Inflammatory macrophage treated with lipopolysaccharide for 4 hours (primary cell): ENCODE data around the gene KLHDC1.

Source experiments
- DNase-seq: peaks from one replicate; pipeline ENCODE4 v3.0.0-alpha.2; 2020

KLHDC1 gene

GRCh38 chr14:49796025-49796424, 103.1 kb downstream of the KLHDC1 start:
- no peak for DNase-seq
